ENCODE results near the gene KCNA5.

KCNA5 gene

GRCh38 chr12:5015711-5016492 lies 27.8 kb upstream of the KCNA5 start:
- no peak for TF ChIP-seq CTCF (IDR thresholded peaks at IDR 0.05; ENCODE audit: control insufficient read depth, insufficient read depth, low read depth, low read length, missing control alignments)

DNA sequence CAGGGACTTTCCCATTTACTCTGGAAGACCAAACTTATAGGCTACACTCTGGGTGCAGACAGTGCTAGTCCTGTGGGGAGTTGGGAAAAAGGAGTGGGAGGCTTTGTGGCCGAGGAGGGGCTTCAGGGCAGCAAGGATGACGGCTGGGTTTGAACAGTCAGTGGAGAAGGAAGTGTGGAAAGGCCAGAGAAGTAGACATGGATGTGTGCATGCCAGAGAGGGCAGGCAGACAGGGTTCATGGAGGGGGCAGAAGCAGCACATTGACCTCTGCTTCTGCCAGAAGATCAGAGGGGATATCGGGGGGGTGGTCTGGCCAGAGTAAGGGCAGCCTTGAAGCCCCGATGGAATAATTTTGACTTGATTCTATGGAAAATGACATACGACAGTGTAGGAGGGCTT lies 27.2 kb upstream of the KCNA5 start:
- no peak overlapping the region for H3K4me3 ChIP-seq (ENCODE audit: control insufficient read depth, low read depth, low read length)
- DNase-seq (ENCODE audit: low read depth), result no peak
- TF ChIP-seq CTCF (IDR thresholded peaks at IDR 0.05; ENCODE audit: control insufficient read depth, insufficient read depth, low read depth, low read length, missing control alignments), result no peak

More at GRCh38 chr12:5015711-5016492, 27.8 kb upstream of the KCNA5 start:
- no peak for DNase-seq (ENCODE audit: low read depth)
- no peak overlapping the region for H3K4me3 ChIP-seq (ENCODE audit: control insufficient read depth, low read depth, low read length)

GRCh38 chr12:5017638-5018348 lies 25.9 kb upstream of the KCNA5 start:
- TF ChIP-seq CTCF (IDR thresholded peaks at IDR 0.05; ENCODE audit: control insufficient read depth, insufficient read depth, low read depth, low read length, missing control alignments), result no peak
- no peak for DNase-seq (ENCODE audit: low read depth)
- H3K4me3 ChIP-seq (ENCODE audit: control insufficient read depth, low read depth, low read length), result no peak overlapping the region

DNA sequence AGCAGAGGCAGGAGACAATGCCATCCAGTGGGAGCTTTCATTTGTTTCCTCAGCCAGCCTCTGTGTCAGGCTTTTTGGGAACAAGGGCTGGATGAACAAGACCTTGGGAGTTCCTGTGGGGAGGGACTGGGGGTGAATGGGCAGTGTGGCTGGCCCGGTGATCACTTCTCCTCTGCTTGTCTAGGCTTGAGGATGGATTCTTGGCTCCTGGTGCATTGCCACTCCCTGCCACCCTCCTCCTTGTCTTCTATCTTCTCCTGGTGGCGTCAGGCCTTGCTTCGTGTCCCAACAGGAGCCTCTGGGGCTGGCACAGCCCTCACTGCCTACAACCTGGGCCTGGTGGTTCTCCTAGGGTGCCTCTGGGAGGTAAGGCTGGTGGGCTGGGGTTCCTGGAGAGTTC lies 25.0 kb upstream of the KCNA5 start:
- no peak for TF ChIP-seq CTCF (IDR thresholded peaks at IDR 0.05; ENCODE audit: control insufficient read depth, insufficient read depth, low read depth, low read length, missing control alignments)
- no peak overlapping the region for H3K4me3 ChIP-seq (ENCODE audit: control insufficient read depth, low read depth, low read length)
- no peak for DNase-seq (ENCODE audit: low read depth)

- no peak for DNase-seq (ENCODE audit: low read depth)
- TF ChIP-seq CTCF (IDR thresholded peaks at IDR 0.05; ENCODE audit: control insufficient read depth, insufficient read depth, low read depth, low read length, missing control alignments), result no peak
- no peak overlapping the region for H3K4me3 ChIP-seq (ENCODE audit: control insufficient read depth, low read depth, low read length)
Observed at GRCh38 chr12:5022025-5022424, 21.7 kb upstream of the KCNA5 start.

DNA sequence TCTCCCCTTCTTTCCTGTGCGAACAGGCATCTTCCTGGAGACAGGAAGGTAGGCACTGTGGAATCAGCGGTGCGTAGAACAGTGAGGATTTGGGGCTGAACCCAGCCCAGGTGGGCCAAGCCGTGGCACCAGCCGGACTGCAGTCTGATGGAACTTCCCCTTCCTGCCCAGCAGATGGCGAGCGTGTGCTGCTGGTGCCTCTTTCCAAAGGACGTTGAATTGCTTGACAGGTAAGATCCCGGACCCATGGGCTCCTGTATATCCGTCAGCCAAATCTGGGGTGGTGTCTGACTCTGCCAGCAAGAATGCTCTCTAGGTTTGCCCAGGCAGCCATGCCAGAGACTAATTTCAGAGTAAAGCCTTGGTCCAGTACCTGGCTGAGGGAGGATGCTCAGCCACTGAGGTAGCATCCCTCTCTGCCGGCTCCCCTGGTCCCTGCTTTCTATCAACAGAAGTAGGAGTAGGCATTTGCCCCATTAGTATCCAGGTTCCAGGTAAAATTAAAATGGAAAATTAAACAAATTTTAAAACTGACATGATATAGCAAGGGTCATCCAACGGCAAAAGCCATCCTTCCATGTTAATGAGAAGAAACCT lies 21.1 kb upstream of the KCNA5 start:
- peak; percentile 89 for TF ChIP-seq CTCF (IDR thresholded peaks at IDR 0.05; ENCODE audit: control insufficient read depth, insufficient read depth, low read depth, low read length, missing control alignments)
- no peak for DNase-seq (ENCODE audit: low read depth)
- no peak overlapping the region for H3K4me3 ChIP-seq (ENCODE audit: control insufficient read depth, low read depth, low read length)
